Effector CD8-positive, alpha-beta T cell (primary cell): ENCODE measurements around the gene SAMHD1.
"Not testable (repeated sequence)": the region's sequence is repeated elsewhere in the genome, so short reads cannot be mapped to it uniquely, and the experiment has no call there.

ENCODE experiments used
- DNase-seq: peaks from one replicate; lab custom pipeline; 2025; lab: John Stamatoyannopoulos, UW
- total RNA-seq, 4 experiments: gene quantifications; one replicate each; lab custom pipeline; 2026; lab: John Stamatoyannopoulos, UW

The SAMHD1 gene
- total RNA-seq, result 117 to 299 (median 227) reads per million in 4 experiments

DNA sequence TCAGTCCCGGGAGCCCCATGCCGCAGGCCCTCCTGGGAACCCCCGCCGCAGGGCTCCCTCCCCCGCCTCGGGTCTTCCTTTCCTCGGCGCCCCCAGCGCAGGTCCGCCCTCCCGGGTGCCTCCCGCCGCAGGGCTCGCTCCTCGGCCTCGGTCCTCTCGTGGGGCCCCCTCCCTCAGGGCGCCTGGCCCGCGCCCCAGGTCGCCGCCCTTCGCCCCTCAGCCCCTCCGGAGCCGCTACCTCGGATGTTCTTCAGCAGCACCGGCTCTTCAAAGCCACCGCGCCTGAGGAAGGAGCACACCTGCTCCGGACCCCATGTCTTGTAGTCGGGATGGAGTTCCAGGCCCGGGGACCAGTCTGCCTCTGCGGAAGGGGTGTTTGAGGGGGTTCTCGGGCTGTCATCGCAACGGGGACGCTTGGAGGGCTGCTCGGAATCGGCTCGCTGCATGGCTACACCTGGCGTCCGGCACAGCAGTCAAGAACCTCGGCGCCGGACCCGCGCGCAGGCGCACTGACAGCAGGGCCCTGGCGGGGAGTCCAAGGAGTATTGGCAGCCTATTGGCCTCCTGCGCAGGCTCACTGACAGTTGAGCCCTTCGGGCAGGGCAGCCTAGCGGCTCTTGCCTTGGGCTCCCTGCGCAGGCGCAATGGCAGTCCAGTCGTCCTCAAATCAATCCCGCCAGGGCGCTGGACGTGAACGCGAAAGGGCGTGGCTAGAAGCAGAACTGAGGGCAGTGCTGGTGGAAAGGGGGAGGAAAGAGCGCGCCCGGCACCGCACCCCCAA lies at the start of gene SAMHD1:
Gene SAMHD1 (minus strand): TSS at position 511 of the 781 bp plus-strand sequence. CDS start 65 bp downstream, at position 446.
- DNase-seq, result peak; percentile 78

DNA sequence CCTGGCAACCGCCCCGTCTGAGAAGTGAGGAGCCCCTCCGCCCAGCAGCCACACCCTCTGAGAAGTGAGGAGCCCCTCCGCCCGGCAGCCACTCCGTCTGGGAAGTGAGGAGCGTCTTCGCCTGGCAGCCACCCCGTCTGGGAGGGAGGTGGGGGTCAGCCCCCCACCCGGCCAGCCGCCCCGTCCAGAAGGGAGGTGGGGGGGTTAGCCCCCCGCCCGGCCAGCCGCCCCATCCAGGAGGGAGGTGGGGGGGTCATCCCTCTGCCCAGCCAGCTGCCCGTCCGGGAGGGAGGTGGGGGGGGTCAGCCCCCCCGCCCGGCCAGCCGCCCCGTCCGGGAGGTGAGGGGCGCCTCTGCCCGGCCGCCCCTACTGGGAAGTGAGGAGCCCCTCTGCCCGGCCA lies 48.7 kb upstream of the SAMHD1 start:
- DNase-seq, result not testable (repeated sequence)

DNA sequence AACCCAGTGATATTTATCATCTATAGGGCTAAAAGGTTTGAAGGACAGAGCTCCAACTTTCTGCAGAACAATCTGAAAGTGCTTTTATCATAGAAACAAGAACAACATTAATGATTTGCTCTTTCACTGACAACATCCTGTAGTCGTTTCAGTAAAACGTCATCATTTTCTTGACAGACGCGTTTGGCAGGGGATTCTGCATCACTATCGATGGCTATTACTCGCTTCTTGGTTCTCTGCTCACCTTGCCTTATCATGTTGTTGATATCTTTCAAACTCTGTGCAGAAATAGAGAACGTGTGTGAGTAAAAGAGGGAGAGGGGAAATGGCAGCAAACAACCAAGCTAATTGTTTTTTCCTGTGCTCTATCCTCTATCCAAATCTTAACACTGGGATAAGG lies 47.1 kb upstream of the SAMHD1 start:
- DNase-seq, result no peak

DNA sequence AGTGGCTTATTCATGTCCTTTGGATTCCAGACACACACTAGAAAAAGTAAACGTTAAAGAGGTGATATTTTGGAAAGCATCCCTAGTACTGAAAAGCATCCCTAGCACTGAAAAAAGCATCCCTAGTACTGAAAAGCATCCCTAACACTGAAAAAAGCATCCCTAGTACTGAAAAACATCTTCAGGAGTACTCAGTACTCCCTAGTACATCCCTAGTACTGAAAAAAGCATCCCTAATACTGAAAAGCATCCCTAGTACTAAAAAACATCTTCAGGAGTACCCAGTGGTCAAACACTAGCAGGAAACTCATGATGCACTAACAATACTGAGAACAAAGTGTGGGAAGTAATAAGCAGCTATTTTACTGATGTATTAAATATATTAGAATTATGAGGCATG lies 45.6 kb upstream of the SAMHD1 start:
- DNase-seq, result no peak

DNA sequence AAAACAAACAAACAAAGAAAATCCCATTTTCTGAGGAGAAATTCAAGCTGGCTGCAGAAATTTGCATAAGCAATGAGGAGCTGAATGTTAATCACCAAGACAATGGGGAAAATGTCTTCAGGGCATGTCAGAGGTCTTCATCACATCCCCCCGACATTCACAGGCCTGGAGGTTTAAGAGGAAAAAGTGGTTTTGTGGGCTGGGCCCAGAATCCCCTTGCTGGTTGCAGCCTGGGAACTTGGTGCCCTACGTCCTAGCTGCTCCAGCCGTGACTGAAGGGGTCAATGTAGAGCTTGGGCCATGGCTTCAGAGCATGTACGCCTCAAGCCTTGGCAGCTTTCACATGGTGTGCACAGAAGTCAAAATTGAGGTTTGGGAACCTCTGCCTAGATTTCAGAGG lies 42.7 kb upstream of the SAMHD1 start:
- DNase-seq, result not testable (repeated sequence)

DNA sequence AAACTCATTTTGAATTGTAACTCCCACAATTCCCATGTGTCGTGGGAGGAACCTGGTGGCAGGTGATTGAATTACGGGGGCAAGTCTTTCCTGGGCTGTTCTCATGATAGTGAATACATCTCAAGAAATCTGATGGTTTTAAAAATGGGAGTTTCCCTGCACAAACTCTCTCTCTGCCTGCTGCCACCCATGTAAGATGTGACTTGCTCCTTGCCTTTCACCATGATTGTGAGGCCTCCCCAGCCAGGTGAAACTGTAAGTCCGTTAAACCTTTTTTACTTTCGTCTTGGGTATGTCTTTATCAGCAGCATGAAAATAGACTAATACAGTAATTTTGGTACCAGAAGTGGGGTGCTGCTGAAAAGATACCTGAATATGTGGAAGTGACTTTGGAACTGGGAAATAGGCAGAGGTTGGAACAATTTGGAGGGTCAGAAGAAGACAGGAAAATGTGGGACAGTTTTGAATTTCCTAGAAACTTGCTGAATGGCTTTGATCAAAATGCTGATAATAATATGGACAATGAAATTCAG lies 41.4 kb upstream of the SAMHD1 start:
- DNase-seq, result no peak

DNA sequence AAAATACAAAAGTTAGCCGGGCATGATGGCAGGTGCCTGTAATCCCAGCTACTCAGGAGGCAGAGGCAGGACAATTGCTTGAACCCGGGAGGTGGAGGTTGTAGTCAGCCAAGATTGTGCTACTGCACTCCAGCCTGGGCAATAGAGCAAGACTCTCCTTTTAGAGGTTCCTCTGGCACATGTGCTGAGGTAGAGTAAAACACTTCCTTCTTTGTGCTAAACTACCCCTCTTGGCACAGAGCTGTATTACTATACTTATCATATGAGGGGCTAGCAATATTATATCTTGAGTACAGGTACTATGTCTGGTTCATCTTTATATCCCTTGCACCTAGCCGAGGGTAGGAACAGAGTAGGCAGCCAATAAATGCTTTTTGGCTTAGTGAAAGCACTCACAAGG lies 40.2 kb upstream of the SAMHD1 start:
- DNase-seq, result no peak

DNA sequence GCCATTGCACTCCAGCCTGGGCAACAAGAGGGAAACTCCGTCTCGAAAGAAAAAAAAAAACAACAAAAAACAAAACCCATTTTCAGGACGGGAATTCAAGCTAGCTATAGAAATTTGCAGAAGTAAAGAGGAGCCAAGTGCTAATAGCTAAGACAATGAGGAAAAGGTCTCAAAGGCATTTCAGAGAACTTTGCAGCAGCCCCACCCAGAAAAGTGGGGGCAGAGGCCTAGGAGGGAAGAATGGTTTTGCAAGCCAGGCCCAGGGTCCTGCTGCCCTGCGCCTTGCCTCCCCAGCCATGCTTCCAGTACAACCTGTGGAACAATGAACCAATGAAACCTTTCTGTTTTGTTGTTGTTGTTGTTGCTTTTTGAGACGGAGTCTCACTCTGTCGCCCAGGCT lies 38.3 kb upstream of the SAMHD1 start:
- no peak for DNase-seq

DNA sequence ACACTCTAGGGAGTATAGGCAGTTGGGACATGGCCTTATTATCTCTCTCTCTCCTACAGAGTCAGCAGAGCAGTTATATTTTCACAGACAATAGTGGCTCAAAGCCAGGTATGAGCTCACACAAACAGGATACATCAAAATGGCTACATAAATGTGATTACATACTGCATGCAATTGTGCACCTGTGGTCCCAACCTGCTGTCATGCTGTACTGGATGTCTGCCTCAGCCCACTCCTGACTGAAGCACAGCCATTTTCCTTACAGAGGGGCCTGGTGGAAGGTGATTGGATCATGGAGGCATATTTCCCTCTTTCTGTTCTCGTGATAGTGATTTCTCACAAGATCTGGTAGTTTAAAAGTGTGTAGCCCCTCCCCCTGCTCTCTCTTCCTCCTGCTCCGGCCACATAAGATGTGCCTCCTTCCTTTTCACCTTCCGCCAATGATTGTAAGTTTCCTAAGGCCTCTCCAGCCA lies 37.0 kb upstream of the SAMHD1 start:
- DNase-seq, result no peak

DNA sequence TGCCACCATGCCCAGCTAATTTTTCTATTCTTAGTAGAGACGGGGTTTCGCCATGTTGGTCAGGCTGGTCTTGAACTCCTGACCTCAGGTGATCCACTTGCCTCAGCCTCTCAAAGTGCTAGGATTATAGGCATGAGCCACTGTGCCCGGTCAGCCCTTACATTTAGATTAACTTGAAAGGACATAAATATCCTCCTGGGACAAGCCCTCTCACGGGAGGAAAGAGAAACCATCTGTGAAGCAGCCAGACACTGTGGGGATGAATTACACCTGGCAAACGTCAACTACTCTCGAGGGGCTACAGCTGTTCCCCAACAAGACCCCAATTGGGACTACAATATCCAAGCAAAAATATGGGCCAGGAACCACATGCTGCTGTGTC lies 32.7 kb upstream of the SAMHD1 start:
- no peak for DNase-seq

DNA sequence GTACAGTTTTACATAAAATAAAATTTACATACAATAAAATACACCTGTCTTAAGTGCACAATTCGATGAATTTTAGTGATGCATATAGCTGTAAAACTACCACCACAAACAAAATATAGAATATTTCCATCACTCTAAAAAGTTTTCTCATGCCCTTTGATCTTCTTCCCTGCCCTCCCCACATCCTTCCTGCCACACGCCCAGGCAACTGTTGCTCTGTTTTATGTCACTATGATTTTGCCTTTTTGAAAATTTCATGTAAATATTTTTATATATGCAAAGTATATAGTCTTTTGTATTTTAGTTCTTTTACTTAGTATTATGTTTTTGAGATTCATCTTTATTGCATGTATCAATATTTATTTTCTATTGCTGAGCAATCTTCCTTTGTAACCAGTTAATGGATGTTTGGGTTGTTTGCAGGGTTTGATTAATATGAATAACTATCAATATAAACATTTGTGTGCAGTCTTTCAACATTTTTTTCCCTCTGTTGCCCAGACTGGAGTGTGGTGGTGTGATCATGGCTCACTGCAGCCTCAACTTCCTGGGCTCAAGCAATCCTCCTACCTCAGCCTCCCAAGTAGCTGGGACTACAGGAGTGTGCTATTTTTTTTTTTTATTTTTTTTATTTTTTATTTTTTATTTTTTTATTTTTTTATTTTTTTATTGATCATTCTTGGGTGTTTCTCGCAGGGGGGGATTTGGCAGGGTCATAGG lies 23.8 kb upstream of the SAMHD1 start:
- DNase-seq, result peak; percentile 58

DNA sequence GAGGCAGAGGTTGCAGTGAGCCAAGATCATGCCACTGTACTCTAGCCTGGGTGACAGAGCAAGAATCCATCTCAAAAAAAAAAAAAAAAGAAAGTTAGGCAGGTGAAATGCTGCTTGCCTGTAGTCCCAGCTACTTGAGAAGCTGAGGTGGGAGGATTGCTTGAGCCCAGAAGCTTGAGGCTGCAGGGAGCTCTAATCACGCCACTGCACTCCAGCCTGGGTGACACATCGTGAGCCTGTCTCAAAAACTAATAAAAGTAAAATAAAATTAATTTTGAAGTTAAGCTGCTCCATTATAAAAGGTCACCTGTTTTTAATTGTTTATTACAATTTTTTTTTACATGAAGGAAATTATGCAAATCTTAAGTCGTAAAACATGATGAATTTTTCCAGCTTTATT lies 23.2 kb upstream of the SAMHD1 start:
- DNase-seq, result no peak

DNA sequence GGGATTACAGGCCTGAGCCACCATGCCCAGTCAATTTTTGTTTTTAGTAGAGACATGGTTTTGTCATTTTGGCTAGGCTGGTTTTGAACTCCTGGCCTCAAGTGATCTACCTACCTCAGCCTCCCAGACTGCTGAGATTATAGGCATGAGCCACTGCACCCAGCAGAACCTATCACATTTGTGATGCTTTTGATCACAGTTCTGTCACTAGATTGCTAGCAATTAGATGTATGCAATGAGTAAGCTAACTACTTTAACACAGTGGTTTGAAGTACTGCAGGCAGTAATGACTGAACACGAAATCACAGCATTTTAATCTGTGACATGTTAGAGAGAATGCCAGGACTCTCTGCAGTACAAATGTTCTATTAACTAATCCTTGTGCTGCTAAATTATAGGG lies 19.6 kb upstream of the SAMHD1 start:
- DNase-seq, result no peak

DNA sequence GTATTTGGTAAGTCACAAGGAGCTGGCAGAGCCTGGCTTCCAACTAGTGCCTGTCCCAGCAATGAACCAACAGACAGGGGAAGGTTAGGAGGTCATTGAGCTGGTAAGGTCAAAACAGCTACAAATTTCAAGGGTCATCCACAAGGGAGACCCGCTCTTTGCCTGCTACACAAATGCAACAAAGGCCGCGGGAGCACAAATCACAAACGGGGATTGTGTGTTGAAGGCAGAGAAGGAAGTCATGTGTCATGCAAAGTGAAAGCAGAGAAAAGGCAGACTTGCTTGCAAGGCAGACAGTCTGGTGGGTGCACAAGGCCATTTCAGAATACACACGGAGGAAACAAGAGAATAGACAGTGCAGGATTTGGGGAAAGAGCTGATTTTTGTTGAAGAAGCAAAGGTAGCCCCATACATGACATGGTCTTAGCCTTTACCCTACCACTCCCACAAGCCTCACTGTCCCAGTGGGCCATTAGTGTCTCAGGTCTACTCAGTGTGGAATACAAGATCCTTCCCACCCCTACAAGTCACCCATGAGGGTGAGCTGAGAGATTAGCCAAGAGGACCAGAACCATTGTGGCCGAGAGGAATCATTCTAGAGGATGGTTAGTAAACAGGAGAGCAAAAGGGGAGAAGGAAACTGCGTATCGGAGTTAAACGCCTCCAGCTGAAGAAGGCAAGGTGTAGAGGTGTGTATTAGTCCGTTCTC lies 18.1 kb upstream of the SAMHD1 start:
- DNase-seq, result no peak

DNA sequence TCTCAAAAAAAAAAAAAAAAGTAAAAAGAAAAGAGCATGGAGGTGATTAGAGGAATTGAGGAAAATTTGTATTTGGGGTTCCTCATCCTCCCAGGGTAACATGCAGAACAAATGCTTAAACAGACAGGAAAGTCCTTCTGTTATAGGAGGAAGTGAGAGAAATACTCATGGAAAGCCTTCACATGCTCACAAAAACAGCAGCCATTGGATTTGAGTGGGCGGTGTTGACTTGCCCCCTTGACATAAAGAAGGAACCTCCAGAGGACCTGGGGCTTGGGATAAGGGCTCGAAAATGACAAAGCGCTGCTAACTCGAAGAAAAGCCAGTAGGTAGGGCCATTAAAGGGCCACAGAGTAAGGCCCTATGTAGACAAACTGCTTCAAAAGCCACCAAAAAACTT lies 17.5 kb upstream of the SAMHD1 start:
- no peak for DNase-seq

DNA sequence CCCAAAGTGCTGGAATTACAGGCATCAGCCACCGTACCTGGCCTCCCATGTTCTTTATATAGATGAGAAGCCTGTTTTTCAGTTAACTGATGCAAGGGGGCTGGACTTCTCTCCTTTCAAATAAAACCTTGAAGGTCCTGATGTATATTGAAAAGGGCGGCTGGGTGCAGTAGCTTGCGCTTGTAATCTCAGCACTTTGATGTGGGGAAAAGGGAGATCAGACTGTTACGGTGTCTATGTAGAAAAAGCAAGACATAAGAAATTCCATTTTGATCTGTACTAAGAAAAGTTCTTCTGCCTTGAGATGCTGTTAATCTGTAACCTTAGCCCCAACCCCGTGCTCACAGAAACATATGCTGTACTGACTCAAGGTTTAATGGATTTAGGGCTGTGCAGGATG lies 16.1 kb upstream of the SAMHD1 start:
- DNase-seq, result no peak

DNA sequence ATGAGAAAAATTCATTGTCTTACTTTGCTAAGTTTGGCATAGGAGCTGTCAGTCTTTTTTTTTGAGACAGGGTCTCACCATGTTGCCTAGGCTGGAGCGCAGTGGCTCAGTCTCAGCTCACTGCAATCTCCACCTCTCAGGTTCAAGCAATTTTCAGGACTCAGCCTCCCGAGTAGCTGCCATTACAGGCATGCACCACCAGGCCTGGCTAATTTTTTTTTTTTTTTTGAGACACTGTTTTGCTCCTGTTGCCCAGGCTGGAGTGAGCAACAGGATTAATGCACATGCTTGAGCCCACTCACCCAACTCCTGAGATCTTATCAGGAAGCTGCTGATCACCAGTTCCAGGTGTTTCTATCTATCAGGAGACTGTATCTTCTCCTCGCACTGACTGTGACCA lies 15.5 kb upstream of the SAMHD1 start:
- not testable (repeated sequence) for DNase-seq

DNA sequence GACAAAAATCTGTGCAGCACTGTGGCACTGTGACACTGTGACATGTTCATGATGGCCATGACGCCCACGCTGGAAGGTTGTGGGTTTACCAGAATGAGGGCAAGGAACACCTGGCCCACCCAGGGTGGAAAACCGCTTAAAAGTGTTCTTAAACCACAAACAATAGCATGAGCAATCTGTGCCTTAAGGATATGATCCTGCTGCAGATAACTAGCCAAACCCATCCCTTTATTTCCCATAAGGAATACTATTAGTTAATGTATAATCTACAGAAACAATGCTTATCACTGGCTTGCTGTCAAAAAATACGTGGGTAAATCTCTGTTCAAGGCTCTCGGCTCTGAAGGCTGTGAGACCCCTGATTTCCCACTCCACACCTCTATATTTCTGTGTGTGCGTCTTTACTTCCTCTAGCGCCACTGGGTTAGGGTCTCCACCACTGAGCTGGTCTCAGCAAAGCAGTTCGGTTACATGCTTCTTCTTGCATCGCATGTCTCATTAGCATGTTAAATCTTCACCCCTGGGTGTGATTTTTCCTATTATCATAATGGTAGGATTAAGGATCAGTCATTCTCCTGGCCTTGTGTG lies 10.9 kb upstream of the SAMHD1 start:
- not testable (repeated sequence) for DNase-seq

DNA sequence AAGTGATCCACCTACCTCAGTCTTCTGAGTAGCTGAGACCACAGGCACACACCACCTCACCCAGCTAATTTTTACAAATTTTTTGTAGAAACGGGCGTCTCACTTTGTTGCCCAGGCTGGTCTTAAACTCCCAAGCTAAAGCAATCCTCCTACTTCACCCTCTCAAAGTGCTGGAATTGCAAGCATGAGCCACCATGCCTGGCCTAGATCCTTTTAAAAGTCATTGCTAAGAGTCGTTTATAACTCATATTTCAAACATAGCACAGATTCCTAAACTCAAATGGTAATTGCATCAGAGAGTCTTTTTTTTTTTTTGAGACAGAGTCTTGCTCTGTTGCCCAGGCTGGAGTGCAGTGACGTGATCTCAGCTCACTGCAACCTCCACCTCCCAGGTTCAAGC lies 7.7 kb upstream of the SAMHD1 start:
- DNase-seq, result no peak

DNA sequence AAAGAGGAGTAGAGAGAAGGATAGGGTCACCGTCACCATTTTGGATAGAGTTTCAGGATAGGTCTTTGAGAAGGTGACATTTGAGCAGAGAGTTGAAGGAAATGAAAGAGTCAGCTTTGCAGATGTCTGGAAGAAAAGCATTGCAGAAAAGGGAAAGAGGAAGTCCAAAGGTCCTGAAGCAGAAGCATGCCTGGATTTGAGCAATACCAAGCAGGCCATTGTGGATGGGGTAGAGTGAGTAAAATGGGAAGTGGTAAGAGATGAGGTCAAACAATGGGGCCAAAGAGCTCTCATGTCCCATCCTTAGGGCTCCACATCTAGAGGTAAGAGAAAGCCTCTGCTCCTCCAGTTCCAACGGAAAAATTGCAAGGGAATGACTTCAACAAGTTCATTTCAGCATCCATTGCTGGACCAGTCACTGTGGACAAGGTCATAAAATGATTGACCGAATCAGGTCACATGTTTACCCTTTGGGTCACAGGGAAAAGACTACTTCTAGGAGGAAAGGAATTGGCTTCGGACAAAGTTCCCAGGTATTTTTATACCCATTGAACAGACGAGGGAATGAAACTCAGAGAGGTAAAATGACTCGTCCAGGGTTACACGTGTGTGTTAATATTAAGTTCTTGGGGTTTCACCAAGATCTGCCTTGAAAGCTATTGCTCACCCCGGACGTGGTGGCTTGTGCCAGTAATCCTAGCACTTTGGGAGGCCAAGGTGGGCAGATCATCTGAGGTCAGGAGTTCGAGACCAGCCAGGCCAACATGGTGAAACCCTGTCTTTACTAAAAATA lies 6.6 kb upstream of the SAMHD1 start:
- DNase-seq, result no peak

DNA sequence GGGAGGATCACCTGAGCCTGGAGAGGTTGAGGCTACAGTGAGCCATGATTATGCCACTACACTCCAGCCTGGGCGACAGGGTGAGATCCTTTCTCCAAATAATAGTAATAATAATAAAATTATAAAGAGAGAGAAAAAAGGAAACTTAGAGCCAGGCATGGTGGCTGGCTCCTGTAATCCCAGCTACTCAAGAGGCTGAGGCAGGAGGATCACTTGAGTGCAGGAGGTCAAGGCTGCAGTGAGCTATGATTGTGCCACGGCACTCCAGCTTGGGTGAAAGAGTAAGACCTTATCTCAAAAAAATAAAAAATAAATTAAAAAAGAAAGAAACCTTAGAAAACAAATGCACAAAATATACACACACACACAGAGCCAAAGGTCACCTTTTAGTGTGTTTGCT lies 5.2 kb upstream of the SAMHD1 start:
- no peak for DNase-seq
